Midbrain (tissue), 1 donor: ENCODE results near the gene SVEP1.
"Not testable (repeated sequence)": the region's sequence is repeated elsewhere in the genome, so short reads cannot be mapped to it uniquely, and the experiment has no call there.

ENCODE experiments used
- DNase-seq: peaks from one replicate; lab custom pipeline; 2025; lab: John Stamatoyannopoulos, UW

Gene SVEP1

GRCh38 chr9:110579034-110579861 is at the start of gene SVEP1:
Gene SVEP1, minus strand, starts transcription at chr9:110579741. Its CDS starts 198 bp downstream, at chr9:110579543.
- peak; percentile 54 for DNase-seq

GRCh38 chr9:110626101-110626829 is 46.7 kb upstream of the SVEP1 start:
- DNase-seq = no peak

- DNase-seq = peak; percentile 82
These were observed 44.0 kb upstream of the SVEP1 start for GRCh38 chr9:110623462-110624025.

- no peak for DNase-seq
These were observed 42.8 kb upstream of the SVEP1 start for GRCh38 chr9:110622368-110622767.

GRCh38 chr9:110620726-110621125 is 41.2 kb upstream of the SVEP1 start:
- no peak for DNase-seq

GRCh38 chr9:110619831-110620230 is 40.3 kb upstream of the SVEP1 start:
- DNase-seq = no peak

GRCh38 chr9:110615498-110615897 is 36.0 kb upstream of the SVEP1 start:
- no peak for DNase-seq

- not testable (repeated sequence) for DNase-seq
These were observed 35.0 kb upstream of the SVEP1 start for GRCh38 chr9:110614576-110614975.

- no peak for DNase-seq
These were observed 26.7 kb upstream of the SVEP1 start for GRCh38 chr9:110606179-110606790.

- DNase-seq = no peak
These were observed 26.0 kb upstream of the SVEP1 start for GRCh38 chr9:110605565-110605964.

GRCh38 chr9:110604171-110604601 is 24.6 kb upstream of the SVEP1 start:
- DNase-seq = no peak

GRCh38 chr9:110602281-110602680 is 22.7 kb upstream of the SVEP1 start:
- no peak for DNase-seq

GRCh38 chr9:110601098-110601497 is 21.6 kb upstream of the SVEP1 start:
- no peak for DNase-seq

GRCh38 chr9:110599468-110599867 is 19.9 kb upstream of the SVEP1 start:
- DNase-seq = no peak

- DNase-seq = no peak
These were observed 12.7 kb upstream of the SVEP1 start for GRCh38 chr9:110592044-110592830.

GRCh38 chr9:110591526-110591925 is 12.0 kb upstream of the SVEP1 start:
- DNase-seq = no peak

- no peak for DNase-seq
These were observed 11.3 kb upstream of the SVEP1 start for GRCh38 chr9:110590816-110591215.

GRCh38 chr9:110588296-110588695 is 8.8 kb upstream of the SVEP1 start:
- no peak for DNase-seq

GRCh38 chr9:110583237-110583636 is 3.7 kb upstream of the SVEP1 start:
- DNase-seq = peak; percentile 33

GRCh38 chr9:110582156-110582555 is 2.6 kb upstream of the SVEP1 start:
- no peak for DNase-seq

- DNase-seq = no peak
These were observed 1.3 kb upstream of the SVEP1 start for GRCh38 chr9:110580850-110581249.

GRCh38 chr9:110579862-110580219 is 300 bp upstream of the SVEP1 start:
- peak; percentile 30 for DNase-seq
